HFFc6 (cell line): Measurements from ENCODE around the gene SNAPC3. TPM values are rescaled to one million over a fixed set of nuclear protein-coding genes. Genes with fewer than 3 reads are reported as not detected.
A peak's percentile ranks its signal among the peaks of the same experiment; 100 is the strongest.

ENCODE experiments used
- DNase-seq: peaks from one replicate; pipeline ENCODE4 v3.0.0-alpha.2; 2018
- H3K27ac Mint-ChIP-seq: 2 replicates; pipeline ENCODE4 v1.8.0; 2020; ENCODE audit warnings: mild to moderate bottlenecking, mixed read lengths
- H3K27me3 Mint-ChIP-seq: 2 replicates; pipeline ENCODE4 v1.8.0; 2021; ENCODE audit warnings: mild to moderate bottlenecking, moderate library complexity, mixed read lengths; ENCODE audit not compliant: insufficient read depth
- H3K36me3 Mint-ChIP-seq: 2 replicates; pipeline ENCODE4 v1.8.0; 2021; ENCODE audit warnings: low read depth, mixed read lengths
- H3K4me1 Mint-ChIP-seq: 2 replicates; pipeline ENCODE4 v1.8.0; 2020; ENCODE audit warnings: low read depth, mixed read lengths
- H3K4me3 Mint-ChIP-seq: 2 replicates; pipeline ENCODE4 v1.8.0; 2020; ENCODE audit warnings: mild to moderate bottlenecking, moderate library complexity, mixed read lengths
- H3K9me3 Mint-ChIP-seq: 2 replicates; pipeline ENCODE4 v1.8.0; 2020; ENCODE audit warnings: mild to moderate bottlenecking, mixed read lengths
- total RNA-seq, 6 experiments: library from RNA; stranded (reverse); fragmentation: NEBNext Ultra II Directional; extraction: Animal tissue kit (Norgen Biotek cat#: 25700); gene quantifications; 2 replicates in 1 of 6; 3 replicates in 5 of 6; pipeline ENCODE4 v1.2.3, GENCODE V29; 2021
- TF ChIP-seq, protein P1 (sequence below): fragments of 200-600 bp; sonication (generic); IDR thresholded peaks from 2 replicates; pipeline ENCODE4 v1.5.0; 2021; ENCODE audit warnings: antibody characterized with exemption, mild to moderate bottlenecking

Gene SNAPC3
- total RNA-seq, 6 experiments from 2014 or later: 35.9 to 41.5 (median 40.8) TPM

DNA sequence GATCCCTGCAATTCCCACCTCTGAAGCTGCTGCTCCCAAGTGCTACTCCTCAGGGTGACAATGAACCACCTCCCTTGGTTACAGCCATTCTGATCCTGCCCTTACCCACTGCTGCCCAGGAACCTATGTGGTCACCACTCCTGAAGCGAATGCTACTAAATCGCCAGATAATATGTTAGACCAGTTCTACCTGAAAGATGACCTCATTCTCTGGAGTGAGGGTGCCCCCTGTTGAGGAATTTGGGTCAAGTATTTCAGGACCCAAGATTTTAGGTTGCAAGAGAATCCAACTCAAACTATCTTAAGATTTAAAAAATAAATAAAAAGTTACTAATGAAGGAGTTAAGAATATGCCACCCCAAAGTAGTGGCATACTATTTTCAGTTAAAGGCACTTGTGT lies 5.8 kb upstream of the SNAPC3 start:
- H3K27ac Mint-ChIP-seq: no peak overlapping the region
- H3K4me3 Mint-ChIP-seq: no peak overlapping the region
- no peaks in the 10 kb centered on the region for H3K9me3 Mint-ChIP-seq
- H3K36me3 Mint-ChIP-seq: no peaks in the 10 kb centered on the region
- peaks cover 3% of the 10 kb centered on the region for H3K27me3 Mint-ChIP-seq
- peaks cover 10% of the 10 kb centered on the region for H3K4me1 Mint-ChIP-seq
- peak; percentile 30 for DNase-seq
- TF ChIP-seq, protein P1, sequence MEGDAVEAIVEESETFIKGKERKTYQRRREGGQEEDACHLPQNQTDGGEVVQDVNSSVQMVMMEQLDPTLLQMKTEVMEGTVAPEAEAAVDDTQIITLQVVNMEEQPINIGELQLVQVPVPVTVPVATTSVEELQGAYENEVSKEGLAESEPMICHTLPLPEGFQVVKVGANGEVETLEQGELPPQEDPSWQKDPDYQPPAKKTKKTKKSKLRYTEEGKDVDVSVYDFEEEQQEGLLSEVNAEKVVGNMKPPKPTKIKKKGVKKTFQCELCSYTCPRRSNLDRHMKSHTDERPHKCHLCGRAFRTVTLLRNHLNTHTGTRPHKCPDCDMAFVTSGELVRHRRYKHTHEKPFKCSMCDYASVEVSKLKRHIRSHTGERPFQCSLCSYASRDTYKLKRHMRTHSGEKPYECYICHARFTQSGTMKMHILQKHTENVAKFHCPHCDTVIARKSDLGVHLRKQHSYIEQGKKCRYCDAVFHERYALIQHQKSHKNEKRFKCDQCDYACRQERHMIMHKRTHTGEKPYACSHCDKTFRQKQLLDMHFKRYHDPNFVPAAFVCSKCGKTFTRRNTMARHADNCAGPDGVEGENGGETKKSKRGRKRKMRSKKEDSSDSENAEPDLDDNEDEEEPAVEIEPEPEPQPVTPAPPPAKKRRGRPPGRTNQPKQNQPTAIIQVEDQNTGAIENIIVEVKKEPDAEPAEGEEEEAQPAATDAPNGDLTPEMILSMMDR: peak; percentile 72

DNA sequence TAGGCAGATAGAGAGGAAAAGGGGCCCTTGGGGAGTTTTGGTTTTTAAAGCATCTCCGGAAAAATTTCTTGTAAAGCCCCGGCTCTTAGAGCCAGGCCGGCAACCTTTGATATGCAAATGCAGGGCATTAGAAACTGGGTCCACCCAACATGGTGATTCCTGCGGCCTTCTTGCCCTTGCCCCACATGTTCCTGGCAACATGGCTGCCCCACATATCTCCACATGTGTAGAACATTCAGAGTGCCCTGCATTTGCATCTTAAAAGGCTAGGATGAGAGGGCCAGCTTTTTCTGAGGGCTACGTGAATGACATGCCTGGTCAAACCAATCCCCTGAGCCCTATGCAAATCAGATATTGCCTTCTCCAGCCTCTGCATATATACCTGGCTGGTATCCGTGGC lies 5.0 kb upstream of the SNAPC3 start:
- Mint-ChIP-seq H3K4me1 (peaks cover 16% of the 10 kb centered on the region), H3K27ac (no peak overlapping the region), H3K27me3 (peaks cover 2% of the 10 kb centered on the region), H3K4me3 (no peak overlapping the region), H3K36me3 (no peaks in the 10 kb centered on the region), H3K9me3 (no peaks in the 10 kb centered on the region)
- no peak for DNase-seq
- TF ChIP-seq, protein P1: no peak

DNA sequence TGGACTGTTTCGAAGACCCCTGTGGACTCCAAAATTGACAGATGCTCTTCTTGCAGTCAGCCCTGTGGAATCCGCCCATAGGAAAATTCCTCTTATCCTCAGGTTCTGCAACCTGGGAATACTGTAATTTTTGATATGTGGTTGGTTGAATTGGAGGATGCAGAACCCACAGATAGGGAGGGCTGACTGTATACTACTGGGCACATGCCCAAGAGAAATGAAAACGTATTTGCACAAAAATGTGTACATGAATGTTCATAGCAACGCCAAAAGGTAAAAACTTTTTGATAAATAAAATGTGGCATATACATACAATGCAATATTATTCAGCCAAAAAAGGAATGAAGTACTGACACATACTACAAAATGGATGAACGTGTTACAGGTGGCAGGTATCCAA lies 1.9 kb upstream of the SNAPC3 start:
- Mint-ChIP-seq H3K27ac (no peak overlapping the region), H3K4me3 (no peak overlapping the region), H3K9me3 (no peaks in the 10 kb centered on the region), H3K36me3 (peaks cover 20% of the 10 kb centered on the region), H3K27me3 (no peaks in the 10 kb centered on the region; the same call in none of the 2 replicates), H3K4me1 (peaks cover 30% of the 10 kb centered on the region)
- TF ChIP-seq, protein P1: no peak
- DNase-seq: no peak

DNA sequence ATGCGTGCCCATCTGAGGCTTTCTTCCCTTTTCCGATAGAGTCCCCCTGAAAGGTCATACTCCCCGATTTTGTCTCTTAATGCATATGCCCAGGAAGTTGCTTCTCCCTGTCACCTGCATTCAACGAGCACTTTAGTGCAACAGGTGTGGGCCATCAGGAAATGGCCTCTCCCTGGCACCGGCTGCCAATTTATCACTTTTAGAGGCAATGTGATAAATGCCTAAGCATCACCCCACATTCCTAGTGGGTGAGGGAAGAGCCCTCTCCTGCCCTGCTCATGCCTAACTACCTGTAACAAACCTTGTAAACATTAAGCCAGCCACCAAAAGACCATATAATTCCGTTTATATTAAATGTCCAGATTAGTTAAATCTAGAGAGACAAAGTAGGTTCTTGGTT lies 1.1 kb upstream of the SNAPC3 start:
- Mint-ChIP-seq H3K36me3 (peaks cover 27% of the 10 kb centered on the region), H3K4me1 (peaks cover 38% of the 10 kb centered on the region), H3K27me3 (no peaks in the 10 kb centered on the region; the same call in none of the 2 replicates), H3K27ac (peak overlapping the region; percentile 93), H3K9me3 (no peaks in the 10 kb centered on the region), H3K4me3 (peak overlapping the region; percentile 94; the same call in 1 of the 2 replicates)
- TF ChIP-seq, protein P1: no peak
- no peak for DNase-seq

- Mint-ChIP-seq H3K27me3 (no peaks in the 10 kb centered on the region; the same call in none of the 2 replicates), H3K27ac (peak overlapping the region; percentile 93), H3K4me3 (peak overlapping the region; percentile 94), H3K4me1 (peaks cover 40% of the 10 kb centered on the region), H3K9me3 (no peaks in the 10 kb centered on the region), H3K36me3 (peaks cover 29% of the 10 kb centered on the region)
- DNase-seq: no peak
- TF ChIP-seq, protein P1: no peak
Measured at GRCh38 chr9:15421990-15422371, 695 bp upstream of the SNAPC3 start.
